Epithelial cell of umbilical artery (primary cell): ENCODE measurements around the gene PCDHA10. TPM values are rescaled to one million over a fixed set of nuclear protein-coding genes. Genes with fewer than 3 reads are reported as not detected.

ENCODE experiments used
- total RNA-seq: library from RNA; depleted of rRNA; stranded (reverse); fragments of >200 nt; gene quantifications from 2 replicates; pipeline ENCODE4 v1.2.3, GENCODE V29; 2014

Gene PCDHA10
- total RNA-seq, 1 donor from 2014 or later, result under 0.01 TPM

Other genes with a start within 250 kb of the PCDHA10 start
- gene CD14, start 222.7 kb upstream of the PCDHA10 start, total RNA-seq, result 1.2 and 1.6 TPM in 2 replicates
- 13.4 and 18.2 TPM in 2 replicates for gene TMCO6, start 216.4 kb upstream of the PCDHA10 start, total RNA-seq
- gene NDUFA2, start 208.3 kb upstream of the PCDHA10 start, total RNA-seq, result 44.2 and 53.6 TPM in 2 replicates
- 98.4 and 109 TPM in 2 replicates for gene IK, start 208.1 kb upstream of the PCDHA10 start, total RNA-seq
- 29.9 and 31.8 TPM in 2 replicates for gene WDR55, start 191.0 kb upstream of the PCDHA10 start, total RNA-seq
- gene DND1, start 182.3 kb upstream of the PCDHA10 start, total RNA-seq, result 0.15 TPM in 1 of 2 replicates, not detected in the other
- gene HARS1, start 164.5 kb upstream of the PCDHA10 start, total RNA-seq, result 81.9 and 89.5 TPM in 2 replicates
- 31.8 and 40.9 TPM in 2 replicates for gene HARS2, start 164.4 kb upstream of the PCDHA10 start, total RNA-seq
- gene ZMAT2, start 155.4 kb upstream of the PCDHA10 start, total RNA-seq, result 49.7 and 59.4 TPM in 2 replicates
- gene PCDHA1, start 69.8 kb upstream of the PCDHA10 start, total RNA-seq, result 0.32 TPM in 1 of 2 replicates, not detected in the other
- gene PCDHA2, start 61.0 kb upstream of the PCDHA10 start, total RNA-seq, result 0.15 TPM in 1 of 2 replicates, not detected in the other
- under 0.01 and 0.32 TPM in 2 replicates for gene PCDHA3, start 54.8 kb upstream of the PCDHA10 start, total RNA-seq
- 0.32 and 0.61 TPM in 2 replicates for gene PCDHA4, start 48.8 kb upstream of the PCDHA10 start, total RNA-seq
- not detected in 2 replicates for gene PCDHA5, start 34.3 kb upstream of the PCDHA10 start, total RNA-seq
- gene PCDHA6, start 27.9 kb upstream of the PCDHA10 start, total RNA-seq, result under 0.01 and 0.15 TPM in 2 replicates
- gene PCDHA7, start 21.6 kb upstream of the PCDHA10 start, total RNA-seq, result 0.15 and 0.32 TPM in 2 replicates
- gene PCDHA8, start 14.7 kb upstream of the PCDHA10 start, total RNA-seq, result 0.15 TPM in 1 of 2 replicates, not detected in the other
- gene PCDHA9, start 7.5 kb upstream of the PCDHA10 start, total RNA-seq, result under 0.01 and 0.15 TPM in 2 replicates
- under 0.01 TPM in 1 of 2 replicates, not detected in the other for gene PCDHA11, start 13.1 kb downstream of the PCDHA10 start, total RNA-seq
- not detected in 2 replicates for gene PCDHA12, start 19.4 kb downstream of the PCDHA10 start, total RNA-seq
- 0.15 TPM in 1 of 2 replicates, not detected in the other for gene PCDHA13, start 26.2 kb downstream of the PCDHA10 start, total RNA-seq
- gene PCDHAC1, start 70.4 kb downstream of the PCDHA10 start, total RNA-seq, result under 0.01 TPM in 1 of 2 replicates, not detected in the other
- under 0.01 and 0.30 TPM in 2 replicates for gene PCDHAC2, start 110.6 kb downstream of the PCDHA10 start, total RNA-seq
- gene PCDHB1, start 195.5 kb downstream of the PCDHA10 start, total RNA-seq, result not detected in 2 replicates
- under 0.01 and 0.32 TPM in 2 replicates for gene PCDHB2, start 238.7 kb downstream of the PCDHA10 start, total RNA-seq
- gene PCDHB3, start 244.6 kb downstream of the PCDHA10 start, total RNA-seq, result under 0.01 TPM in 1 of 2 replicates, not detected in the other